Fibroblast of skin of scalp (primary cell): ENCODE measurements around the gene TRAPPC3L.

Source experiments
- DNase-seq: peaks from one replicate; pipeline ENCODE4 v3.0.0-alpha.2; 2013

TRAPPC3L gene

DNA sequence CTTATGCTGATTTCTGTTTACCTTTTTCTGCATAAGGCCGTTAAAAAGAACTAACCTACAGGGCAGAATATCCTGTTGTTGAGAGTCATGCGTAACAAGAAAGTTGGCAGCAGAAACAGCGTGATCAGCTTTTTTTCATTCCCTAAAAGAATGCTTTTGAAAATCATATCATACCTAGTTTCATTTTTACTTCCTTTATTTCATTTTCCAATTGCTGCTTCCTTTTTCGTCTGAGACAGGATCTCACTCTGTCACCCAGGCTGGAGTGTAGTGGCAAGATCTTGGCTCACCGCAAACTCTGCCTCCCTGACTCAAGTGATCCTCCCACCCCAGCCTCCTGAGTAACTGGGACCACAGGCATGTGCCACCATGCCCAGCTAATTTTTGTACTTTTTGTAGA is 80.2 kb downstream of the TRAPPC3L start:
- no peak for DNase-seq

DNA sequence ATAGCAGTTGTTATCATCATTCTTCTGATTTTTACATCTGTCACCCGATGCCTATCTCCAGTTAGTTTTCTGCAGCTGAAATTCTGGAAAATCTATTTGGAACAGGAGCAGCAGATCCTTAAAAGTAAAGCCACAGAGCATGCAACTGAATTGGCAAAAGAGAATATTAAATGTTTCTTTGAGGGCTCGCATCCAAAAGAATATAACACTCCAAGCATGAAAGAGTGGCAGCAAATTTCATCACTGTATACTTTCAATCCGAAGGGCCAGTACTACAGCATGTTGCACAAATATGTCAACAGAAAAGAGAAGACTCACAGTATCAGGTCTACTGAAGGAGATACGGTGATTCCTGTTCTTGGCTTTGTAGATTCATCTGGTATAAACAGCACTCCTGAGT is 82.2 kb downstream of the TRAPPC3L start:
- no peak for DNase-seq

DNA sequence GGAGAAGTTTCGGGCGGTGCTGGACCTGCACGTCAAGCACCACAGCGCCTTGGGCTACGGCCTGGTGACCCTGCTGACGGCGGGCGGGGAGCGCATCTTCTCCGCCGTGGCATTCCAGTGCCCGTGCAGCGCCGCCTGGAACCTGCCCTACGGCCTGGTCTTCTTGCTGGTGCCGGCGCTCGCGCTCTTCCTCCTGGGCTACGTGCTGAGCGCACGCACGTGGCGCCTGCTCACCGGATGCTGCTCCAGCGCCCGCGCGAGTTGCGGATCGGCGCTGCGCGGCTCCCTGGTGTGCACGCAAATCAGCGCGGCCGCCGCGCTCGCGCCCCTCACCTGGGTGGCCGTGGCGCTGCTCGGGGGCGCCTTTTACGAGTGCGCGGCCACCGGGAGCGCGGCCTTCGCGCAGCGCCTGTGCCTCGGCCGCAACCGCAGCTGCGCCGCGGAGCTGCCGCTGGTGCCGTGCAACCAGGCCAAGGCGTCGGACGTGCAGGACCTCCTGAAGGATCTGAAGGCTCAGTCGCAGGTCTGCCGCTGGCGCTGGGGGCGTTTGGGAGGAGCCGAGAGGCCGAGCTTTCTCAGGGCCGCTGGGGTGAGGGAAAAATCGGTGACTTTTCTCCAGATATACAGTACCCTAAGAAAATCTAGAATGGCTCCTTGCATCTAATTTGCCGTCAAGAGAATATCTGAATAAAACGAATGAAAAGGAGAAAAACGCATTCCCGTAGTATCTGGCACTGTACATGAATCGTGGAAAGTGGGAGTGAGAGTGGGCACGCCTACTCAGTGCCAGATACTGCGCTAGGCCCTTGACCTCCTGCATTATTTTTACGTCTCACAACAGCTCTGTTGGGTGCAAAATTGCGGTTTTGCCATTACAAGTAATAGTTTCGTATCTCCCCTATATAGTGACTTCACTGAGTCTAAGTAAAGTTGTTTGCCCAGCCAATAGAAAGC is 83.3 kb downstream of the TRAPPC3L start:
- DNase-seq: peak; percentile 64

DNA sequence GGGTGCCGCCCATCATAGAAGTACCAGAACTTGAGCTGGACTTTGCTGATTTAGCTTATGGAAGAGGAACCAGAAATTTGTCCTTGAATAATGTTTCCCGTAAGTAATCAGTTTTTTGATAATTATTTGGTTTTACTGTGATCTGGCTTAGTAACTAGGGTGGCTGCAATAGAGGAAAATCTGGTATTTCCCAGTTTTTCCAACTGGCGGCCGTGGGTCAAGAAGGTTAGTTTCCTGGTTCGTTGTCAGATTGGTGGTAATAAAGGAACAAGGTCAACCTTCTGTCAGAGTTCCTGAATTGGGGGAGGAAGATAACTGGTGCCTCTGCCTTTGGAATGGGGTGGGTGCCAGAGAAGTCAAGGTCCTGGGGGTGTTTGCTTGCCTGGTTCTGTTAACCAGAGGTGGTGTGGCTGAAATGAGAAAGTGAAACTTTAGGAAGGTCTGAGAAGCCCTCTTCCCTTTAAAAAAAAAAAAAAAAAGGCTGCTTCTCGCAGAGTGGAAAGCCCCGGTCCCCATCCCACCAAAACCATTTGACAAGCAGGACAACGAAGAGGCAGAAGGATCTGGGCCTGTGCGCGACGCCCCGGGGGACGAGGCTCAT is 84.1 kb downstream of the TRAPPC3L start, which contains the start of gene CALHM6:
CALHM6 (plus strand) TSS at position 45 of the 601 bp plus-strand sequence; CDS start at position 600, 555 bp downstream.
- no peak for DNase-seq

DNA sequence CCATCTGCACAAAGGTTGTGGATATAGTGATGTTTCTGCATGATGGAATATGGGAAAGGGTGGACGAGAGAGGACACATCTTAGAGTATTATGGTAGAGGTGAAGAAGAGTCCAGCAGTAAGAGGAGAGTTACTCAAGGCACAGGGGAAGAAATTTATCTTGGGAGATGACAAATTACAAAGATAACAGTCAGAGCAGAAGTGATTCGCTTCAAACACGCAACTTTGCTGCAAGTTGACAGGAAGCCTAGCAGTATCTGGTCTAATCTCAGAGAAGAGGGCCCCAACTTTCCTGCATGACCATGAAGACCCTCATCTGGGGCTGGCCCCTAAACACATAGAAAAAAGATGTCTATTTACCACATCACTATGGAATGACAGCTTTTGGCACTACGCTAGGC is 85.6 kb downstream of the TRAPPC3L start:
- DNase-seq: no peak

DNA sequence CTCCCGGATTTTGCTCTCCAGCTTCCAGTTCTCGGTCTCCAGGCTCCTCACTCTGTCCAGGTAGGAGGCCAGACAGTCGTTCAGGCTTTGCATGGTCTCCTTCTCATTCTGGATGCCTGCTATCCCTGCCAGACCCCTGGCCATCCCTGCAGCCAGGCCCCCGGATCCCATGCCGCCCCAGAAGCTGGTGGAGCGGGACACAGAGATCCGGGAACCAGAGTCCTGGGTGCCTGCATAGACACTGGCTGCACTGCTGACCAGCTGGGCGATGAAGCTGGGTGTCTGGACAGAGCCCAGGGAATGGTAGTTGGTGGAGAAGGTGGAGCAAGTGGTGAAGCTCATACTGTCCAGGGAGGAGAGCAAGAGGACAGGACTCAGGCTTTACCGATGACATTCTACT is 87.2 kb downstream of the TRAPPC3L start:
- no peak for DNase-seq

DNA sequence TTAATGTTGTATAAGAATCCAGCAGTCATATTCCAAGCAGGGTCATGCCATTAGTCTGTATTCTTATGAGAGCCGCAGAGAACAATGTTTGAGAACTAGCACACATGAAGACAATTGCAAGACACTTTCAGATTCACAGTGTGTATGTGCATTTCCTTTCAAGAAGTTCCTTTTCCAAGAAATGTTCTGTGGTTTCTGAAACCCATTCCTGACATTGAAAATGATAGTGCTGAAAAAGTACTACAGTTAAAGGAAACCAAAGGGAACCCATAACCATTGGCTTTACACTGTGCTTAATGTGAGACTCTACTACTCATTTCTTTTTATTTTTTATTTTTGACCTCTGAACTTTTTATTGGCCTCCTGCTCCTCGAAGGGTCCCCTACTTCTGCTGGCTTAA is 88.6 kb downstream of the TRAPPC3L start:
- DNase-seq: no peak

DNA sequence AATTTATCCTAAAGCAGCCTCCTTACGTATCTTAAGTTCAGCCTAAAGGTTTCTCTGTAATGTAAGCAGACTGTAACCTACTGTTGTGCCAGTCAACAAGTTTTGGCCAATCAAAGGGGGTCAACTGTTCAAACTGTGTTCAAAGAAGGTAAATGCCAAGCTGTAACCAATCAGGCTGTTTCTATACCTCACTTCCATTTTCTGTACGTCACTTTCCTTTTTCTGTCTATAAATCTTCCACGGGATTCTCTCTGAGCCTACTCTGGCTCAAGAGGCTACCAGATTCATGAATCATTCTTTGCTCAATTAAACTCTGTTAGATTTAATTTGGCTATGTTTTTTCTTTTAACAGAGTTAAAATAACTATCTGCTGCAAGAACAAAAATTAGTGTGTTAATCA is 89.4 kb downstream of the TRAPPC3L start:
- DNase-seq: no peak

DNA sequence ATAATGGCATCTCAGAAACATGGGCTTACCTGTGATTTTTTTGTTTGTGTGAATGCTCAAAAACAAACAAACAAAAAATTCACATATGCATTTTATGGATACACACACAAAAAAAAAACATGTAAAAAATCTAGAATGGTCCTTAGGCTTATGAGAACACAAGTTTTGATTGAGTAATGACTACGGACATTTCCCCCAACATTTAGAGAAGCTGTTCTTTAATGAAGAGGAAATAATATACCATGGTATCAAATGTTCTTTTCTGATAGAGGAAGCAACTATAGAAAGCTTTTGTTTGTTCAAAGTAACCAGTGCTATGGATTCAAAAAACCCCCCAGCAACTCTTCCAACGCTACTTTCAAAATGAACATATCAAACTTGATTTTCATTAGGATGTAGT is 93.0 kb downstream of the TRAPPC3L start:
- DNase-seq: no peak

DNA sequence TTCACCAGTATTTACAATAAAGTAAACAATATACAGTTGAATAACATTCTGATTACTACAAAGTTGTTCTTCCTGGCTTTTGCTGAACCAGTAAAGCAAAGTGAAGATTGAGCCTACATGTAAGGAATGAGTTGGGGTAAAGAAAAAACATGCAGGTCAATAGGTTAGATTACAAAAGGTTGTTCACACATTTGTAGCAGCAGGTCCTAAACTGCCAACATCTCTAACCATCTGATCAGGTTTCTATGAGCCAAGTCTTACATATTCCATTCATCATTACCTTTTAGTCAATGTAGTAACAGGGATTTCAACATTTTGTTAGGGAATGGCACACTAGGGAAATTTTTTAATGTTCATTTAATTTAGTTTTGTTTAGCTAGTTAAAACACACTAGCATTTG is 93.6 kb downstream of the TRAPPC3L start:
- no peak for DNase-seq

DNA sequence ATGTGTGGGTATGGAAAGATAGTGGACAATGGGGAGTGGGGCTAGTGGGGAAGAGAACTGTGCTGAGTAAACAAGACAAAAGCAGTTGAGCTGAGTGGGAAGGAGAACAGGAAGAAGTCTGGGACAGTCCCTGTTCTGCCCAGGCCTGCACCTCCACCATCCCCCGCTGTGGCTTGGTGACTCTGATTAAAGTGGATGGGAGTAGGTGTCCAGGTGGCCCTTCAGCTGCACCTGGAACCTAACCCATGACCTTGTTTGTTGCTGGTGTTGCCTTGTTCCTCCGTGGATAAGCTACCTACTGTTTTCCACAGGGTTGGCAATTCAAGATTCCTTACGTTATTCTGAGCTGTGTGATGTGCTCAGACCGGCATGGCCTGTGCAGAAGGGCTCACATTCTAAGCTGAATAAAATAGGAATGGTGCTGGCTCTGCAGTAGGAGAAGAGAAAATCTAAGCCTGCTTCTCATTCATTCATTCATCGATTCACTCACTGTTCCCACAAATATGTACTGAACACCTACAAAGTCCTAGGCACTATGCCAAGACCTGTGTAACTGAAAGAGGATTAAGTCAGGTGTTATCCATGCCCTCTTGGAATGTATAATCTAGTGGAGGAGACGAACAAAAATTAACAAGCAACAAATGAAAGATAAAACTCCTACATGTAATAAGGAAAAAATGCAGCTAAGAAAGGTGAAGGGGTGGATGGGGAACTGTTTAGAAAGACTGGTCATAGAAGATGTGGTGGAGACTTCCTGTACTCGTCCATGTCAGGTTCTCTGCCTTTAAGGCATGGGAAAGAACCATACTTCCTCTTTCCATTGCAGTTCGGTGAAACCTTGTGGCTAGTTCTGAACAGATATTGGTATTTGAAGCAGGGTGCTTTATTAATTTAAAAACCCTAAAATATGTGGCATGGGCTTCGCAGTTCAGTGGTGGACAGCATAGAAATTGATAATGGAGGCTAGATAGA is 94.4 kb downstream of the TRAPPC3L start:
- DNase-seq: no peak

DNA sequence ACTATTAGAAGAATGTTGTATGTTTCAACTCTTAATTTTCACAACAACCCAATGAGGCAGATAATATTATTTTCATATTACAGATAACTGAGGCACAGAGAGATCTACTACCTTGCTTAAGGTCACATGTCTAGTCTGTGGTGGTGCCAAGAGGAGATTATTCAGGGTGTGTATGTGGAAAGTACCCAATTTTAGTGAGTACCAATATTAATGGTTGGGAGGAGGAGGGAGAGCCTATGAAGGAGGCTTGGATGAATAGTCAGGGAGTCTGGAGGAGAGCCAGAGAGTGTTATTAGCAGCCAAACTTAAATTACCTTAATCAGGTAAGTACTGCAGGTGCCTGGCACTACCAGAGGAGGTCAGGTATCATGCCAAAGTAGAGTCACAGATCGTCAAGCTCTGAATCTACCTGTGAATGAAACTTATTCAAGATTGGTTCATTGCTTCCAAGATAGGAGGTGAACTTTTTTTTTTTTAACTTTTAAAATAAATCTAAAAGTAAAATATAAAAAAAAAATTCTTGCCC is 95.2 kb downstream of the TRAPPC3L start:
- DNase-seq: no peak

DNA sequence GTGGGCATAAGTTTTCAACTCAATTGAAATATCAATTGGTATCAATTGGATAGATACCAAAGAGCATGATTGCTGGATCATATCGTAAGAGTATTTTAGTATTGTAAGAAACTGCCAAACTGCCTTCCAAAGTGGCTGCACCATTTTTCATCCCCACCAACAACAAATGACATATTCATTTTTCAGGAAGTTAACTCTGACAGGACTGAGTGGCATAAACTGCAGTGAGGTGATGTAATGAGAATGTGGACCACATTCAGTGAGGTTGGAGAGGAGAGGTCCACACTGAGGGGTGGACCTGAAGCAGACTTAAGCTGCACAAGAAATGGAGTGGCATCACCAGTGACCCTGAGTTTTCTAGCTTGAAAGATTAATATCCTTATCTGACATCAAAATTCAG is 95.9 kb downstream of the TRAPPC3L start:
- no peak for DNase-seq

DNA sequence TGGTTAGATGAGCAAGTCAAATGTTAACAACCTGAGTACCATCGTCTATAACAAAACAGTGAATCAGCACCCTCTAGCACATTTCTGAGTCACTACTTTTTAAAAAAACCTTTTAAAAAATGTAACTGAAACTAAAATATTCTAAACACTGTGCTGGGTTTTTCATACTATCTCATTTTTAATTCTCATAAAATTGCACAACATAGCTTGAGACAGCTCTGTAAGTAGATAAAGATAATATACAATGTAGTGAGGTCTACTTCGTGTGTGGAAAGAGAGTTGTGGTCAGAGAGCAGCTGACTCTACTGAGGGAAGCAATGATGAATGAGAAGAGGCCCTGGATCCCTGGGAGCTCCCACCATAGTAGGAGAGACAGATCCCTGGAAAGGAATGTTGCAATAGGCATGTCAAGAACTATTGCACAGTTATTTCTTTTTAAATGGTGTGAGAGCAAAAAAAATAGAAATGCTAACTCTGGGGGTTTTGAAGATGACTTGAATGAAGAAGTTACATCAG is 97.9 kb downstream of the TRAPPC3L start:
- peak; percentile 97 for DNase-seq

DNA sequence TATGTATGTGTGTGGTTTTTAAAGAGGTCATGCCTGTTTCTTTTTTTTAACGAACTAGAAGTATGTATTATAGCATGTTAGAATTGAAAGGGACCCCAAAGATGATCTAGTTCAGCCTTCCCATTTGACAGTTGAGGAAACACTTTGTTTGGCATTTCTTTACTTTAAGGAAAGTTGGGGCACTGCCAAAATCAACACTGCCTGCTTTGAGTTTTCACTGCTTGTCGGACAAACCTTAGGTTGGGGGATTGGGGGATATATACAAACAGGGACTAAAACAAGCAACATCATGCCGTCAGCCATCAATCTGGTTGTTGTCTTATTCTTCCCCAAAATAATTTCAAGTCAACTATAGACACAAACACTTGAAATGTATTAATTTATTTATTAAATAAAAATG is 98.4 kb downstream of the TRAPPC3L start:
- peak; percentile 19 for DNase-seq

DNA sequence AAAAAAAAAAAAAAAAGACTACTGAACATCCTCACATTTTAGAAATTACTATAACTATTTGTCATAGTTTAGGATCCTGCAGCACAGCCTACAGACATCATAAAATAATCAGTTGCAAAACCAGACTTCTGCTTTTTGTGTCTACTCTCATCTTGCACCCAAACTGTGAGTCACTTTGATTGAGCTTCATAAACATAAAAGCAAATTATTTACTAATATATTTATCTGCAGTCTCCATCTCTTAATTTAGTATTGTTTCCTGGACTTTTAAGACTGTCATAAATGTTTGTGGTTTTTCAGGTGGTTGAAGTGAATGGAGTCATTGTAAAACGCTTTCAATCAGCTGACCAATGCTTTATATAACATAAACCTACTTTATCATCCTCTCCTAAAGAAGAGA is 99.1 kb downstream of the TRAPPC3L start:
- peak; percentile 45 for DNase-seq

DNA sequence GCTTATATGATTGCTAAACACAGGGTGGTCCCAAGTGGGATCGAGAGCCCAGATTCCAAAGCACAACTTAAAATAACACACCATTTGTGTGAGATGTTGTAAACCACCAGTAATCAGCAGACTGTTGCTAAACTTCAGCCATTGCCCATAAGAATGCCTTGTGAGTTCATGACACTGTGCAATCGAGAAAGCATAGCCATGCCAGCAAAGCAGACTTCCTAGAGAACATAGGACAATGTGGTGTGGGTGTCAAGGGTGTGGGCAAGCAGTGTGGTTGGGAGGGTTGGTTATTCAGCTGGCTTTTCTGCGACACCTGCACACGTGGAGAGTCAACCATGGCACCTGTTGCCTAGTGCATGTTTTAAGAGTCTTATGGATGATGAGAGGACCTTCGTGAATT is 100.4 kb downstream of the TRAPPC3L start:
- peak; percentile 21 for DNase-seq
